Endothelial cell of umbilical vein (primary cell): ENCODE data around the gene SART3.

ENCODE experiments used
- CTCF ChIP-seq, 2 donors: IDR thresholded peaks; 1 replicate in 1 of 2; 2 replicates in 1 of 2; pipeline ENCODE4 v1.5.1; 2011; ENCODE audit warnings: low read length in 2 of 2, mild to moderate bottlenecking in 2 of 2, moderate library complexity in 2 of 2, control low read depth in 1 of 2, inconsistent platforms in 1 of 2, low read depth in 1 of 2; ENCODE audit not compliant: insufficient read depth in 1 of 2; ENCODE audit errors: extremely low read depth in 1 of 2
- EZH2 ChIP-seq: IDR thresholded peaks from 2 replicates; pipeline ENCODE4 v1.6.1; 2012; ENCODE audit warnings: borderline replicate concordance, low read depth, mild to moderate bottlenecking, moderate library complexity, low read length, inconsistent platforms; ENCODE audit not compliant: severe bottlenecking
- POLR2AphosphoS5 ChIP-seq: IDR thresholded peaks from 2 replicates; pipeline ENCODE4 v1.6.1; 2012; ENCODE audit warnings: low read depth, mild to moderate bottlenecking, control low read depth, low read length, moderate library complexity; ENCODE audit not compliant: insufficient read depth

GRCh38 chr12:108582978-108583770, 22.2 kb upstream of the SART3 start:
- TF ChIP-seq POLR2AphosphoS5 (no peak), EZH2 (no peak), CTCF (IDR thresholded peaks at IDR 0.05; ENCODE audit: extremely low read depth in 1 of 2, insufficient read depth in 1 of 2, low read depth in 1 of 2, low read length in 2 of 2) (no peak)
